HG03457 (cell line): ENCODE measurements around the gene PIP4K2C.
A peak's percentile ranks its signal among the peaks of the same experiment; 100 is the strongest.
"Not testable (repeated sequence)": the region's sequence is repeated elsewhere in the genome, so short reads cannot be mapped to it uniquely, and the experiment has no call there.

Experiments used
- ATAC-seq: cut with Tn5 transposase; IDR thresholded peaks from one replicate; pipeline ENCODE4 v1.9.1; 2021; ENCODE audit warnings: moderate number of reproducible peaks; ENCODE audit not compliant: unreplicated experiment

The PIP4K2C gene

GRCh38 chr12:57609101-57609780 lies 18.2 kb downstream of the PIP4K2C start:
- no peak for ATAC-seq

- no peak for ATAC-seq
These were observed 19.0 kb downstream of the PIP4K2C start for GRCh38 chr12:57609781-57610553.

DNA sequence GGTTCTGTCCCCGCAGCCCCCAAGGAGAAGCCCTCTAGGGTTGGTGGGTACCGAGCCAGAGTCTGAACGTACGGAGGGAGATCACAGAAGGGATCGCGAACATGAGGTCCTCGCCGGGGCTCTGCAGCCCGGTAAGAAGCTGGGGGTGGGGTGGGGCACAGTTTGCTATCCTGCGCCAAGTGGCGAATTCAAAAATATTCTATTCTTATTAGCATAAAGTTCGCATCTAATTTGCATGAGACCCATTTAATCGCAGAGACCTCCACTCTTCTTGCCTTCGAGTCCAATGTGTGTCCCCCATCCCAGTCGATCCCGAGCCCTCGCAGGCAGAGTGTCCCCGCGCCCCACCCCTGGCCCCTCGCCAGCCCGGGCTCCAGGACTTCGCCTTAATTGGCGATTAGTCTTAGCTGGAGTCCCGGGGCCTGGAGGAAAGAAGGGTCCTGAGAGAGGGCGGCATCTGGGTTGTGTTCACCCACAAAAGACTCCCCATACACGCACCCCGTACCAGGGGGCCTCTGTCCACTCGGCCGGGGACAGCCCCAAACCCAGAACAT lies 19.6 kb downstream of the PIP4K2C start:
- ATAC-seq: no peak

DNA sequence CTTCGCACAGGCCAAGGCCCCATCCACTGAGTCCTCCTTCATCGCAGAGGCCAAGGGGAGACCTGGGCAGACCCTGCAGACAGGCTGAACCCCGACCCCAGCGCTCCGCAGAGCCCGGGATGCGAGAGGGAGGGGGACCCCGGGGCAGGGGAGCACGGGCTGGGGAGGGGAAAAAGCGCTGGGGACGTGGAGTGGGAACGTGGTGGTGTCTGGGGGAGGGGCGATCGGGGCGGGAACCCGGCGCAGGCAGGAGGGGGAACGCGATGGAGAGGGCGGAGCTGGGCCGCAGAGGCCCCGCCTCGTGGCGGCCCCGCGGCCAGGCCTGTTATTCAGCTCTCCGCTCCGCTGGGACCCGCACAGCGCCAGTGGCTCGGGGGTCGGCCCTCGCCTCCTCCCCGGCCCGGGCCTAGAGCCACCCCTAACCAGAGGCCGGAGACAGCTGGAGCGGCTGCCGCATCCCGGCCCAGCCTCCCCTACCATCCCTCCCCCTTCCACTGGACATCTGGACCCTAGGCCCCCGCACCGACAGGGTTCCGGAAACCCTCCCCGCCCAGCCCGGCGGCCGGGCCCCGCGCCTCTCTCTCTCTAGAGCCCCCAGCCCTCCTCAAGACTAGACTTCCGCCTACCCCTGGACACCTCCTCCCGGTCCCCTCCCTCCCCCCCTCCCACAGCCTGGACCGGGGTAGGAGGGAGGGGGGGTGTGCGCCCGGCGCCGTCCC lies 20.3 kb downstream of the PIP4K2C start, which contains the start of gene ARHGEF25:
Gene ARHGEF25, plus strand, starts transcription at position 328 of the 719 bp plus-strand sequence. CDS start 460 bp downstream, outside the sequence.
- ATAC-seq: no peak

DNA sequence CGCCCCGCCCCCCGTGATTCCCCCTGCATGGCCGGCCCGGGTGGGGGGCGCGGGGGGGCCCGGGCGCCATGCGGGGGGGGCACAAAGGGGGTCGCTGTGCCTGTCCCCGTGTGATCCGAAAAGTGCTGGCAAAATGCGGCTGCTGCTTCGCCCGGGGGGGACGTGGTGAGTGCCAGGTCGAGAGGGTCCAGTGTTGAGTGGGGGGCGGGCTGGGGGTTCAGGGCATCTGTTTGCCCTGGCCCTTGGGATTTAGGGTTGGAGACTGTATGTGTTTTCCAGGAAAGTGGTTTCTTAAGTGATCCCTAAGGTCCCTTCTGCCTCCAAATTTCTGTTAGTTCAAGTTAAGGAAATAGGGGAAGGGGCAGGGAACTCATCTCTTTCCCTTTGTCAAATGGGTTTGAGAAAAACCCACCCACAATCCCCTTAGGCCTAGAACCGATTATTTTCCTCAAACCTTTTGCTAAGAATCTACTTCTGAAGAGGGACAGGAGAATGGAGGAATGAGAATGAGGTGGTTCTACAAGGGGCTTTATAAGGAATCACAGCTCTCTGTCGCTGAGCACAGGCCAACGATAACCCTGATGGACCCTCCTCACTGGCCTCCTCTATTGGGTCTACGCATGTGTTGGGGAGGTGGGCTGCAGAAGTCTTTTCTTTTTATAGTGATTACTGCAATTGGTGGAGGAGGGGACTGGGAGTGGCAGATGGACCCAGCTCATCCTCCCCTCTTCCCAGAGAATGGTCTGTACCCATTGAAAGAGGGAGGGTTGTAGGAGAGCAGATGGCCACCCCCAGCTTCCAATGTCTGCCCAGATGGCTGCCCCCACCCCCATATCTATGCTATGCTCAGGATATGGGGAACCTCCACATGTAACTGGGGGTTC lies 21.1 kb downstream of the PIP4K2C start:
- no peak for ATAC-seq

GRCh38 chr12:57612711-57613426 lies 21.9 kb downstream of the PIP4K2C start:
- no peak for ATAC-seq

GRCh38 chr12:57613427-57614109 lies 22.6 kb downstream of the PIP4K2C start:
- no peak for ATAC-seq

- ATAC-seq: peak; percentile 48
These were observed 23.4 kb downstream of the PIP4K2C start for GRCh38 chr12:57614178-57614947.

GRCh38 chr12:57614948-57615500 lies 24.0 kb downstream of the PIP4K2C start:
- ATAC-seq: no peak

GRCh38 chr12:57615637-57616036 lies 24.6 kb downstream of the PIP4K2C start:
- ATAC-seq: no peak

GRCh38 chr12:57616383-57617101 lies 25.6 kb downstream of the PIP4K2C start:
- no peak for ATAC-seq

DNA sequence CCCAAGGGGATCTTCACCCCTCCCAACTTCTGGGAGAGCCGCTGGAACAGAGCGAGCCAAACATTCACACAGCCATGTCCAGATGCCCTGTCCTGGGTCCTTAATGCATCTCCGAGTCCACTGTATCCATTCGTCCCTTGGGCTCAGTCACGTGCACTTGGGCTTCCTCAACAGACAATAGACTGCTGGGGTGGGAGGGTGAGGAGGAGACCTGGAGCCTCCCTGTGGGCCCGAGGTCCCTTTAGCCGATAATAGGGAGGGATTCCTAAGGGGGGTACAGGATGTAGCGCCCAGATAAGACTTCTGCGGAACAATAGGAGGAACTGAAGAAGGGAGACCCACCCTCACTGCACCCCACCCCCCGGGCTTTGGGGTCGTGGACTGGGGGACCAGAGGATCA lies 26.9 kb downstream of the PIP4K2C start:
- ATAC-seq: no peak

DNA sequence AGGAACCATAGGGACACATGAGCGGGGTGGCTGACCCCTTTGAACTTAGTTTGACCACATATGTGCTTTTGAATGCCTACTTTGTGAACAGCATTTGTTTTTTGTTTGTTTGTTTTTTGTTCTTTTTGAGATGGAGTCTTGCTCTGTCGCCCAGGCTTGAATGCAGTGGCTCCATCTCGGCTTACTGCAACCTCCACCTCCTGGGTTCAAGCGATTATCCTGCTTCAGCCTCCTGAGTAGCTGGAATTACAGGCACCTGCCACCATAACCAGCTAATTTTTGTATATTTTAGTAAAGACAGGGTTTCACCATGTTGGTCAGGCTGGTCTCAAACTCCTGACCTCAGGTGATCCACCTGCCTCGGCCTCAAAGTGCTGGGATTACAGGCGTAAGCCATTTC lies 27.4 kb downstream of the PIP4K2C start:
- not testable (repeated sequence) for ATAC-seq

DNA sequence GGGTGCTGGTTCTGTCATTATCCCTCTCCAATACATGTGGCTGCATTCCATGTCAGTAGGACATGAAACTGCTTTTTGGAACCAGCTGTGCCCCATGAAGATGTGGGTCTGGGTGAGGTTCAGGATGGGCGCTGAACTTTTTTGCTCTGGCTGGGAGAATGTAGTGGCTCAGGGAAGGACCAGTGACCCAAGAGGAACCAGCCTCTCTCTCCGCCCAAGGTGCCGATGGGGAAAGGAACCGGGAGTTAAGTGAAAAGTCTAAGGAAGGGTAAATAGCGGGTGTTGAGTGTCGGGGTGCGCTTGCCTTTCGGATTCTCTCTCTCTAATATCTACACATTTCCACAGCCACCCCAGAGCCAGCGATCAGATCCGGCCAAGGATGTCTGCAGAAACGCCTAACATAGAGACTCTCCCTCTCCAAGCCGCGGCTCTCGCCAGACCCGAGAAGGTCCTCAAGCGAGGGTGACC lies 28.0 kb downstream of the PIP4K2C start:
- ATAC-seq: no peak

DNA sequence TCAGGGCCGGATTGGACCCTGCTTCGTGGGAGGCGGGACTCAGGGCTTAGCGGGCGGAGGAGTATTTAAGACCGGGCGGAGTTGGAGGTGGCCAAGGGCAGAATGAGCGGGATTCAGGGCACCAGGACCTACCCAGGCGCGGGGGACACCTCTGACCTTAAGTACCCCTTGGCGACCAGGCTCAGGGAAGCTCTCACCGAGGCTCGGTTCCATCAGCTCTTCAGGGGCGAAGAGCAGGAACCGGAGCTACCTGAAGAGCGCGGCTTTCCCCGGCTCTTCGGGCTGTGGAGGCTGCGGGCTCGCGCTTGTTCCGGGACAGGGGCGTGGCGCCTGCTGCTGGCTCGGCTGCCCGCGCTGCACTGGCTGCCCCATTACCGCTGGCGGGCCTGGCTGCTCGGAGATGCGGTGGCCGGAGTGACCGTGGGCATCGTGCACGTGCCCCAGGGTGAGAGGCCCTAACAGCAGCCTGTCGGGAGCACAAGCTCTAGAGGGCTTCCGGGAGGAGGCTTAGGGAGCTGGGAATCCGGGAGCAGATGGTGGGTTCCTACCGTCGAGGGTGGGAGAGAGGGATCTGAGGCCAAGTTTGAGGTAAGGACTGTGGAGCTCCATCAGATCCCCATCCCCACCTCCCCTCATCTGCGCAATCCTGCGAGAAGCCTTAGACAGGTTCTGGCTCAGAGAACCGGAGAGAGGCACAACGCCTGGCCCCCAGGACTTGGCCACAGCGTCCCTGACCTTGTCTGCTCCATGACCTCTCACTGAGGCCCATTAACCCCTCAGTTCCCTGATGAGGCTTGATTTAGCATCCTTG lies 28.6 kb downstream of the PIP4K2C start:
- no peak for ATAC-seq

- ATAC-seq: no peak
These were observed 29.4 kb downstream of the PIP4K2C start for GRCh38 chr12:57620245-57620935.
